Measurements from ENCODE around the gene SPOCK3.

- TF ChIP-seq CTCF (IDR thresholded peaks at IDR 0.05) (no peak), POLR2A (IDR thresholded peaks at IDR 0.05) (no peak)
Observed at GRCh38 chr4:166842795-166843261, 391.5 kb downstream of the SPOCK3 start.
